Progenitor cell of endocrine pancreas (in vitro differentiated cells): Measurements from ENCODE around the gene ELF2. TPM values are rescaled to one million over a fixed set of nuclear protein-coding genes. Genes with fewer than 3 reads are reported as not detected.

Experiments
- DNase-seq: peaks from one replicate; pipeline ENCODE4 v3.0.0; 2021; ENCODE audit warnings: low spot score; ENCODE audit not compliant: unreplicated experiment
- H3K27ac Mint-ChIP-seq: 2 replicates; pipeline ENCODE4 v1.8.0; 2021; ENCODE audit warnings: mild to moderate bottlenecking, moderate library complexity, mixed read lengths
- H3K27me3 Mint-ChIP-seq: 2 replicates; pipeline ENCODE4 v1.8.0; 2021; ENCODE audit warnings: mixed read lengths
- H3K36me3 Mint-ChIP-seq: 2 replicates; pipeline ENCODE4 v1.8.0; 2022; ENCODE audit warnings: mixed read lengths; ENCODE audit not compliant: insufficient read depth
- H3K4me1 Mint-ChIP-seq: 2 replicates; pipeline ENCODE4 v1.8.0; 2021; ENCODE audit warnings: low read depth, mixed read lengths
- H3K4me3 Mint-ChIP-seq: 2 replicates; pipeline ENCODE4 v1.8.0; 2021; ENCODE audit warnings: low read depth, mild to moderate bottlenecking, moderate library complexity, mixed read lengths
- H3K9me3 Mint-ChIP-seq: 2 replicates; pipeline ENCODE4 v1.8.0; 2021; ENCODE audit warnings: low read depth, mixed read lengths
- total RNA-seq: library from RNA; stranded (reverse); gene quantifications from 2 replicates; pipeline ENCODE4 v1.2.1, GENCODE V29; 2021
- TF ChIP-seq, protein P1 (sequence below): fragments of 200-600 bp; sonication (generic); IDR thresholded peaks from one replicate; pipeline ENCODE4 v1.5.0; 2021; ENCODE audit warnings: antibody characterized with exemption, mild to moderate bottlenecking; ENCODE audit not compliant: unreplicated experiment

Gene ELF2
- total RNA-seq, 1 donor from 2014 or later = 56.5 TPM

GRCh38 chr4:139146926-139147629, 29.9 kb downstream of the ELF2 start:
- Mint-ChIP-seq H3K4me1 (peaks cover 5% of the 10 kb centered on the region), H3K27ac (no peak overlapping the region)
- TF ChIP-seq, protein P1, sequence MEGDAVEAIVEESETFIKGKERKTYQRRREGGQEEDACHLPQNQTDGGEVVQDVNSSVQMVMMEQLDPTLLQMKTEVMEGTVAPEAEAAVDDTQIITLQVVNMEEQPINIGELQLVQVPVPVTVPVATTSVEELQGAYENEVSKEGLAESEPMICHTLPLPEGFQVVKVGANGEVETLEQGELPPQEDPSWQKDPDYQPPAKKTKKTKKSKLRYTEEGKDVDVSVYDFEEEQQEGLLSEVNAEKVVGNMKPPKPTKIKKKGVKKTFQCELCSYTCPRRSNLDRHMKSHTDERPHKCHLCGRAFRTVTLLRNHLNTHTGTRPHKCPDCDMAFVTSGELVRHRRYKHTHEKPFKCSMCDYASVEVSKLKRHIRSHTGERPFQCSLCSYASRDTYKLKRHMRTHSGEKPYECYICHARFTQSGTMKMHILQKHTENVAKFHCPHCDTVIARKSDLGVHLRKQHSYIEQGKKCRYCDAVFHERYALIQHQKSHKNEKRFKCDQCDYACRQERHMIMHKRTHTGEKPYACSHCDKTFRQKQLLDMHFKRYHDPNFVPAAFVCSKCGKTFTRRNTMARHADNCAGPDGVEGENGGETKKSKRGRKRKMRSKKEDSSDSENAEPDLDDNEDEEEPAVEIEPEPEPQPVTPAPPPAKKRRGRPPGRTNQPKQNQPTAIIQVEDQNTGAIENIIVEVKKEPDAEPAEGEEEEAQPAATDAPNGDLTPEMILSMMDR = no peak

DNA sequence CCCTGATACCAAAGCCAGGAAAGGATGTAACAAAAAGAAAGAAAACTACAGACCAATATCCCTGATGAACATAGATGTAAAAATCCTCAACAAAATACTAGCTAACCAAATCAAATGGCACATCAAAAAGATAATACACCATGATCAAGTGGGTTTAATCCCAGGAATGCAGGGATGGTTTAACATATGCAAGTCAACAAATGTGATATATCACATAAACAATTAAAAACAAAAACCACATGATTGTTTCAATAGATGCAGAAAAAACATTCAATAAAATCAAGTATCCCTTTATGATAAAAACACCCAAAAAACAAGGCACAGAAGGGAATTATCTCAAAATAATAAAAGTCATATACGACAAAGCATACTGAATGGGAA, 31.5 kb downstream of the ELF2 start:
- DNase-seq = no peak
- H3K27me3 Mint-ChIP-seq = no peaks in the 10 kb centered on the region
- H3K9me3 Mint-ChIP-seq = peaks cover 20% of the 10 kb centered on the region
- TF ChIP-seq, protein P1 = no peak
- H3K4me3 Mint-ChIP-seq = no peak overlapping the region
- peaks cover 5% of the 10 kb centered on the region for H3K4me1 Mint-ChIP-seq
- H3K27ac Mint-ChIP-seq = no peak overlapping the region
- H3K36me3 Mint-ChIP-seq = peaks cover 16% of the 10 kb centered on the region

More at GRCh38 chr4:139146926-139147629, 29.9 kb downstream of the ELF2 start:
- H3K9me3 Mint-ChIP-seq = peaks cover 20% of the 10 kb centered on the region
- H3K27me3 Mint-ChIP-seq = no peaks in the 10 kb centered on the region
- H3K4me3 Mint-ChIP-seq = no peak overlapping the region
- DNase-seq = no peak
- peaks cover 16% of the 10 kb centered on the region for H3K36me3 Mint-ChIP-seq

DNA sequence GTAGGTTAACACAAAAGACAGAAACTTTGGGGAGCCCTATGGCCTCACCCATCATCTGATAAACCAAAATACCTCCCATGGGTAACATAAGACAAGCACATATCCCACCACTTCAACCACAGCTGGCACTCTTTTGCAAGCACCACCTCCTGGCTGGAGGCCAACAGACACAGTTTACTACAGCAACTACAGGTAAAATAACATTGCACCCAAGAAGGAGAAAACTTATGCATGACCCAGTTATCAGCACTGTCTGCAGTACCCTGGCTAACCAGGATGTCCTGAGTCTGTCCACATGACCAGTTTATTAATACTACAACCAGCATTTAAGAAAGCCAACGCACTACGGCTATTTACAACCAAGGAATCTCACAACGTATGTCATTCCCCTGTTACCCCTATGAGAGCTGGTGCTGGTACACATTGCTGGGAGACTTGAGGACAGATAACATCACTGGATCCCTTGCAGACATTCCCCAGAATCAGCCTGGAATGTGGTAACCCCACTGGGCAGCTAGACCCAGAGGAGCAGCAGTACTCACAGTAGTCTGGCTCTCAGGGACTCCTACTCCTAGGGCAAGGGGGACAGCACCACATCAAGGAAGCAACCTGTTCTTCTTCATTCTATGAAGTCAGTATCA, 32.0 kb downstream of the ELF2 start:
- DNase-seq = no peak
- H3K27ac Mint-ChIP-seq = no peak overlapping the region
- TF ChIP-seq, protein P1 = no peak

DNA sequence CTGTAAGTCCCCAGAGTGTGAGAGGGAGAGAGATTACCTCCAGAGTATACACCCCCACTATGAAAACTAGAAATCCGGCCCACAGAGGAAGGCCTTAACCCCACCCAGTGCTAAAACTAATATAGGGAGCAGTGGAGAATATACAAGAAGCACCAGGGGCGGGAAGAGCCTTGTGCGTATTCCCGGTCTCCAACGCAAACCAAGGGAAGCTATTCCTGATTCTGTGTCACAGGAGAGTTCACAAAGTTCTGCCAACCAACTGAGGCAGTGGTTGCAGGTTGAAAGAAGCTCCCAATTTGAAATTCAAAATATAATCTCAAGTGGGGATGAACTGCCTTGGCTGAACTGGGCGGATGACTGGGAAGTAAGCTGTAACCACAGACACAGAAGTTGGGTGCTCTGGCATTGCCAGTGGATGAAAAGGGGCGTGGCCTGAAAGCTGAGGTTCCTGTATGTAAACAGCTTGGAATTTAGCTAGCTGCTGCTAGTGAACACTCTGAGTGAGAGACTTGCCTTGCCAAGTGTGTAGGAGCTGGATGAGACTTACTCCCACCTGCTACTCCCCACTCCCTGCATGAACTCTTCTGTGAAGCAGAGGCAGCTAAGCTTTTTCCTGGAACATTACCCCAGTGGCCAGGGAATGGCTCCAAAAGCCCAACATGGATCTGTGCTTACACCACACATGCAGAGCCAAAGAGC, 32.7 kb downstream of the ELF2 start:
- Mint-ChIP-seq H3K4me1 (peaks cover 5% of the 10 kb centered on the region), H3K9me3 (peaks cover 20% of the 10 kb centered on the region), H3K4me3 (no peak overlapping the region), H3K36me3 (peaks cover 16% of the 10 kb centered on the region), H3K27me3 (no peaks in the 10 kb centered on the region), H3K27ac (peak overlapping the region; percentile 37)
- no peak for DNase-seq
- TF ChIP-seq, protein P1 = no peak

More for the DNA sequence above, 32.0 kb downstream of the ELF2 start:
- H3K4me1 Mint-ChIP-seq = peaks cover 5% of the 10 kb centered on the region
- H3K27me3 Mint-ChIP-seq = no peaks in the 10 kb centered on the region
- H3K9me3 Mint-ChIP-seq = peaks cover 20% of the 10 kb centered on the region
- no peak overlapping the region for H3K4me3 Mint-ChIP-seq
- H3K36me3 Mint-ChIP-seq = peaks cover 16% of the 10 kb centered on the region

DNA sequence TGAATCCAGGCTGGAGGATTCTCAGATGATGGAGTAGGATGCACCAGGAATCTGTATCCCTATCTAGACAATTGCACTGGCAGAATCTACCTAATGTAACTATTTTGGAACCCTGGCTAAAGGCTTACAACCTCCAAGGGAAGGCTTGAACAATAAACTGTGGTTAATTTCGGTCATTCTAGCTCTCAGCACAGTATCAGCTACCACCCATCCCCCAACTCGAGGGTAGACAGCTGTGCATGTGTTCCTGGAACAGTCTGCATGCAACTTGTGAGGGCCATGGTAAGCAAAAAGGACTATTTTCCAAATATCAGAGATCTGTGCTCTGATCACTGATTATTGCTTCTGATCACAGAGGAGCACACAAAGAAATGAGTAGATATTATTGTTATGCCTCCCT, 34.0 kb downstream of the ELF2 start:
- Mint-ChIP-seq H3K27me3 (no peaks in the 10 kb centered on the region), H3K4me1 (peaks cover 5% of the 10 kb centered on the region), H3K27ac (no peak overlapping the region), H3K36me3 (peaks cover 16% of the 10 kb centered on the region), H3K9me3 (peaks cover 20% of the 10 kb centered on the region), H3K4me3 (no peak overlapping the region)
- TF ChIP-seq, protein P1 = no peak
- DNase-seq = no peak
